GM03348 (cell line): ENCODE measurements around the gene NUDT8.
"Not testable (repeated sequence)": the region's sequence is repeated elsewhere in the genome, so short reads cannot be mapped to it uniquely, and the experiment has no call there.

Experiments
- DNase-seq: peaks from one replicate; pipeline ENCODE4 v3.0.0; 2012; ENCODE audit warnings: low spot score

Gene NUDT8

GRCh38 chr11:67588899-67589415, 40.8 kb downstream of the NUDT8 start:
- DNase-seq = not testable (repeated sequence)

- no peak for DNase-seq
Measured at GRCh38 chr11:67588136-67588503, 41.6 kb downstream of the NUDT8 start.

- no peak for DNase-seq
Measured at GRCh38 chr11:67586568-67587250, 43.0 kb downstream of the NUDT8 start.

GRCh38 chr11:67585911-67586310, 43.8 kb downstream of the NUDT8 start:
- no peak for DNase-seq

- peak; percentile 22 for DNase-seq
Measured at GRCh38 chr11:67584881-67585873, 44.6 kb downstream of the NUDT8 start.

- DNase-seq = peak; percentile 84
Measured at GRCh38 chr11:67584205-67584880, 45.4 kb downstream of the NUDT8 start.

- peak; percentile 97 for DNase-seq
Measured at GRCh38 chr11:67583247-67584204, 46.2 kb downstream of the NUDT8 start, which contains the start of gene GSTP1. Gene GSTP1, plus strand, starts transcription at chr11:67583812. Its CDS starts 32 bp downstream, at chr11:67583844.

GRCh38 chr11:67582011-67582410, 47.7 kb downstream of the NUDT8 start:
- no peak for DNase-seq

- DNase-seq = no peak
Measured at GRCh38 chr11:67581469-67581868, 48.3 kb downstream of the NUDT8 start.

- no peak for DNase-seq
Measured at GRCh38 chr11:67577951-67578350, 51.8 kb downstream of the NUDT8 start.
